ENCODE results near the gene DIP2B. TPM values are rescaled to one million over a fixed set of nuclear protein-coding genes. Genes with fewer than 3 reads are reported as not detected.
A peak's percentile ranks its signal among the peaks of the same experiment; 100 is the strongest.
"Not testable (repeated sequence)": the region's sequence is repeated elsewhere in the genome, so short reads cannot be mapped to it uniquely, and the experiment has no call there.

DIP2B gene
- polyA plus RNA-seq, 1 donor, result 19.7 TPM

- no peak for DNase-seq
Observed at GRCh38 chr12:50640321-50640939, 135.6 kb downstream of the DIP2B start.

GRCh38 chr12:50641566-50641965 is 136.8 kb downstream of the DIP2B start:
- DNase-seq, result no peak

GRCh38 chr12:50642035-50642451 is 137.3 kb downstream of the DIP2B start:
- DNase-seq, result no peak

GRCh38 chr12:50642761-50643160 is 138.0 kb downstream of the DIP2B start:
- DNase-seq, result no peak

GRCh38 chr12:50647031-50647430 is 142.2 kb downstream of the DIP2B start:
- no peak for DNase-seq

- DNase-seq, result no peak
Observed at GRCh38 chr12:50647479-50647878, 142.7 kb downstream of the DIP2B start.

DNA sequence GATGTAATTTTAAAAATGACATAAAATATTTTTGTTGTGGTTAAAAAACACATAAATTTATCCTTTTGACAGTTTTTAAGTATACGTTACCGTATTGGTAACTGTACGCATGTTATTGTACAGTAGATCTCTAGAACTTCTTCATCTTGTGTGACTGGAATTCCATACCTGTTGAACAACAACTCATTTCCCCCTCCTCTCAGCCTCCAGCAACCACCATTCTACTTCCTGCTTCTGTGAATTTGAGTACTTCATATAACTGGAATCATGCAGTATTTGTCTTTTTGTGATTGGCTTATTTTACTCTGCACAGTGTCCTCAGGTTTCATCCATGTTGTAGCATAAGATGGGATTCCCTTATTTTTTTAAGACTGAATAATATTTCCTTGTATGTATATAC is 145.5 kb downstream of the DIP2B start:
- no peak for DNase-seq

GRCh38 chr12:50655374-50655921 is 150.7 kb downstream of the DIP2B start:
- DNase-seq, result no peak

GRCh38 chr12:50659260-50659659 is 154.5 kb downstream of the DIP2B start:
- DNase-seq, result no peak

DNA sequence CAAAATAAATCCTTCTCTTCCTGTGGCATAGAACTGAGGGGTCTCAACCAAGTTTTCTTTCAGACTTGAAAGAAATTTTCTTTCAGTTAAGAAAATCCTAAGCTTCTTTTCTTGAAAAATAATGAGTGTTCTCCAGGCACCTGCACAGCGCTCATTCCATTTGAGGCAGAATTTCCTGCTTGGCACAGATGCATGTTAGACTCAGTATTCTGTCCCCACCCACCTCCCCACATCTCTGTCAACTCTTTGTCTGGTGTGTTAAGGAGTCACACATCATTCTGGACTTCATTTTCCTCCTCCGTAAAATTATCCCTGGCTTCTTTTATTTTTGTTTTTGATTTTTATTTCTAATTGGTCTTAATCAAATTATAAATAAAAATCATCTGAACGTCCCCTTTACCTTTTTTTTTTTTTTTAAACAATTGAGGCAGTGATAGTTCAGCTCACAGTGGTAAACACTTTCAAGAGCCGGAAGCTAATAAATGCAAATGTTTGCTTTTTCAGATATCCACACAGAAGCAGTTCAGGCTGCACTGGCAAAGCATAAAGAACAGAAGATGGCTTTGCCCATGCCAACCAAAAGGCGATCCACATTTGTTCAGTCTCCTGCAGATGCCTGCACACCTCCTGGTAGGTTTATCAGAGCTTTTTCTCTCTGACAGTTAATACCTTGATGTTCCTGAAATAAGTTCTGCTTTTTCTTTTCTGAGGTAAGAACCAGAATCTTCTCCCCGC is 155.1 kb downstream of the DIP2B start:
- DNase-seq, result no peak

DNA sequence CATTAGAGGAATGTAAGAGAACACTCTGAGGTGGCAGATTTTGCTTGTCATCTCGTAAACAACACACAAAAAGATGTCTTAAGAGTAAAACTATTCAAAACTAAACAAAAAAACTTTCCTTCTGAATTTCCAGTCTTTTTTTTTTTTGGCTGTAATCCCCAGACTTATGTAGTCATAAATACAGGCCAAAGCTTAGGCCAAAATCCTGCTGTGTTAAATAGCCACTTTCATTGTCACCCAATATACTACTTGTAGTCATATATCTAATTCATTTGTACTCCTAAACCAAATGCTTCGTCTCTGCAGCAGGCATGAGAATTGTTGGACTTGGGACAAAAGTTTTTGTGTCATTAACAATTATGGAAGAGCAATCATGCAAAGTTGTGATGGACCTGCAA is 155.6 kb downstream of the DIP2B start:
- DNase-seq, result no peak

- DNase-seq, result no peak
Observed at GRCh38 chr12:50661300-50662115, 156.7 kb downstream of the DIP2B start.

- DNase-seq, result no peak
Observed at GRCh38 chr12:50662116-50662510, 157.3 kb downstream of the DIP2B start.

- no peak for DNase-seq
Observed at GRCh38 chr12:50665170-50665569, 160.4 kb downstream of the DIP2B start.

DNA sequence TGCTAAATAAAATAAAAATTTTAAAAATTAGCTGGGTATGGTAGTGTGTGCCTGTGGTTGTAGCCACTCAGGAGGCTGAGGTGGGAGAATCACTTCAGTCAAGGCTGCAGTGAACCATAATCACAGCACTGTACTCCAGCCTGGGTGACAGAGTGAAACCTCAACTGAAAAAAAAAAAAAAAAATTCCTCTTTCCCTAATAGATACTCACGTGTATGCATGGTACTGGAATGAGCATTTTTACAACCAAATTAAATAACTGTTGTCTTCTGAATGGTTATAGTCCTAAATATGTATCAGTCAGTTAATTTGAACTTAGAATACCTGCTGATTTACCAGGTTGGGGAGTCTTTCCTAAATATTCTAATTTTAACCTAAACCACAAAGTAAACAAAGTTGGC is 160.8 kb downstream of the DIP2B start:
- DNase-seq, result no peak

GRCh38 chr12:50666023-50666422 is 161.2 kb downstream of the DIP2B start:
- no peak for DNase-seq

GRCh38 chr12:50672158-50672557 is 167.4 kb downstream of the DIP2B start:
- no peak for DNase-seq

DNA sequence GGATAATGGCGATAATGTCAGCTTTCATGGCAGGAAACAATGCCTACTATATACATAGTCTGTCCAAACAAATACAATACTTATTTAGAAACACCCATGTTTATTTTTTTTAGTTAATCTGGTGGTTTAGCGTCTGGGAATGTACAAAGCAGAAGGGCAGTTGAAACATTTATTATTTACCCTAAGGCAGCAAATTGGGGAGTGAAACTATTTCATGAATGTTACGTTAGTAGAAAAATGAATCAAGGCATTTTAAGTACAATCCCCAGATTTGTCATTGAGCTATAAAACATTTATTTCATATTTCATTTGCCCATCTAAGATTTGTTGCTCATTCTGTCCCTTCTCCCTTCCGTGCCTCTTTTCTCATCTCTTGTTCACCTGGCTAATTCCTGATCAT is 172.0 kb downstream of the DIP2B start:
- DNase-seq, result no peak

DNA sequence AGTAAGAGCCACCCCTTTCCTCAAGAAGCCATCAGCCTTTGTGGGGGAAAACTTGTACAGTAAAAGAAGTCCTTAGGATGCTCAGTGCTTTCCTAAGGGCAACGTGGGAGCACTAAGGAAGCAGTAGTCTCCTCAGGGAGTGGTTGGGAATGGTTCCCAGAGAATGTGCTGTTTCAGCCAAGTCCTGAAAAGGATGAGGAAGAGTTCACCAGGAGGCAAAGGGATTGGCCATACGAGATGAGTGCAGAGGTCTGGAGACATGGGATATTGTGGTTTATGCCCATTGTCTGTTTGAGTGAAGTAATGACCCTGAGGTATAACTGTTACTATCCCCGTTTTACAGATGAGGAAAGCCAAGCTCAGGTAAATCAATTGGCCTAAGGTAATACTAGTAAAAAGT is 173.1 kb downstream of the DIP2B start:
- peak; percentile 24 for DNase-seq

DNA sequence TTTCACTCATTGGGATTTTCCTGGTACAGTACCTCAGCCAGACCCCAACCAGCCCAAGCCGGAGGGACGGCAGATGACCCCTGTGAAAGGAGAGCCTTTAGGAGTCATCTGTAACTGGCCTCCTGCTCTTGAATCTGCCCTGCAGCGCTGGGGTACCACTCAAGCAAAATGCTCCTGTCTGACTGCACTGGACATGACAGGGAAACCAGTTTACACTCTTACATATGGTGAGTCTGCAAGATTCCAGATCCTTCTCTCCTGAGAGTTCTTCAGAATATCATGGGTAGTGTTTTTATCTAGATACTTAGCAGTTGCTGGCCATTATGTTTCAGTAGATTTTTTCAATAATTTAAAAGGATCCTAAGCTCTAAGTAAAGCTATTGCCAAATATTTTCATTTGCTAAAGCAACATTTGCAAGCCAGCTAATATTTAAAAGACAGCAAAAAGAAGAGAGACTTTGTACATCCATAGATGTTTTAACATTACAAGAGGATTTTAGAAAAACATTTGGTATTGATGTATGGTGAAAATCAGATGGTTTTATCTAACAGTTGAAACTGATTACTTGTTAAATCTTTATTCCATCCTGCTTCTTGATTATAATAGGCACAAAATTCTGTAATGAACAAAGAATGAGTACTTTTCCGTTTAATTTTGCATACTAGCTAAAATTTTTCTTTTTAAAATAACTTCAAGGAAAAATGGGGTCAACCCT is 174.0 kb downstream of the DIP2B start:
- no peak for DNase-seq

DNA sequence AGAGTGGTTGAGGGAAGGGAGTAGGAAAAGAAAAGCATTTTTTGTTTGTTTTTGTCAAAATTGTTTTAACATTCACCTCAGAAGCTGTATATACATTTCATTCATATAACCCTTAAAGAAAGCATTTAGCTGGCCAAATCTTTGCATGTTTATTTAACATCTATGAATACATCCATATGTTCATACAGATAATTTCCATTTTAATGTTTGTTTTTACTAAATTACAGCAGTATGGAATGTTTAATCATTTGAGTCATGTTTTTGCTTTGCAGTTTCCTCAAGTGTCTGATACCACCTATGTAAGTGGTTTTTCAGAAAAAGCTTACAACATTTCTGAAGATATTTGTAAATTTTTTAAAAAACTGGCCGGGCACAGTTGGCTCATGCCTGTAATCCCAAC is 174.8 kb downstream of the DIP2B start:
- no peak for DNase-seq

DNA sequence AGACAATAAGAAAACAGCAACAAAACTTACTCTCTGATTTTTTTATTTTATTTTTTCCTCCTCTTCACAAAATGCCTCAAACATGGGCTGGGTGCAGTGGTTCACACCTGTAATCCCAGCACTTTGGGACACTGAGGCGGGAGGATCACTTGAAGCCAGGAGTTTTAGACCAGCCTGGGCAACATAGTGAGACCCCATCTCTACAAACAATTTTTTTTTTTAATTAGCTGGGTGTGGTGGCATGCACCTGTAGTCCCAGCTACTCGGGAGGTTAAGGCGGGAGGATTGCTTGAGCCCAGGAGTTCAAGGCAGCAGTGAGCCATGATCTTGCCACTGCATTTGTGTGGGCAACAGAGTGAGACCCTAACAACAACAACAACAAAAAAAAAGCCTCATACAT is 176.3 kb downstream of the DIP2B start:
- DNase-seq, result not testable (repeated sequence)

DNA sequence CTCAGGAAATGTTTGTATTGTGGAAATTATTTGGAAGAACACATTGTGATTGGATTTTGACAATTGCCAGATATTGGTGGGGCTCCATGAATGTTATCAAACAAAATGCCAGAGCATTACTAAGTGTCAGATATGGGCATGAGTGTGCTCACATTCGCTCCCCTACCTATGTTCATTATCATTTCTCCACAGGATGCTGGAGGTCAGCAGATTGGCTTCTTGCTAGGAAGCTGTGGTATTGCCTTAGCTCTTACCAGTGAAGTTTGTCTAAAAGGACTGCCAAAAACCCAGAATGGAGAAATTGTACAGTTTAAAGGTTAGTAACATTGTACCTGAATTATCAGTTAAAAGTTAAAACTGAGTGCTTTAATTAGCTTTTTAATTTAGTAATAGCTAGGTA is 180.9 kb downstream of the DIP2B start:
- DNase-seq, result no peak
